Neutrophil (primary cell): ENCODE data around the gene DPP8.

Experiments used
- H3K27ac ChIP-seq: fragments of 200-600 bp; sonication (generic); 2 replicates; pipeline ENCODE4 v1.5.1; 2016; ENCODE audit warnings: mild to moderate bottlenecking, moderate library complexity
- H3K27me3 ChIP-seq: fragments of 200-600 bp; sonication (generic); 2 replicates; pipeline ENCODE4 v1.6.0; 2016; ENCODE audit warnings: mild to moderate bottlenecking
- H3K36me3 ChIP-seq: fragments of 200-600 bp; sonication (generic); 2 replicates; pipeline ENCODE4 v1.5.1; 2017
- H3K4me1 ChIP-seq, 2 experiments: fragments of 200-600 bp in 1 of 2; sonication (generic) in 1 of 2; 1 replicate in 1 of 2; 2 replicates in 1 of 2; pipeline versions ENCODE4 v1.5.1 to v1.6.1; 2013 to 2016; ENCODE audit warnings: low read depth in 1 of 2, low read length in 1 of 2, mild to moderate bottlenecking in 1 of 2, moderate library complexity in 1 of 2; ENCODE audit not compliant: control insufficient read depth in 1 of 2, insufficient read depth in 1 of 2
- H3K4me3 ChIP-seq, 2 experiments: fragments of 200-600 bp in 1 of 2; sonication (generic) in 1 of 2; 1 replicate in 1 of 2; 2 replicates in 1 of 2; pipeline ENCODE4 v1.5.1; 2013 to 2016; ENCODE audit warnings: low read depth in 1 of 2, low read length in 1 of 2, mild to moderate bottlenecking in 1 of 2, moderate library complexity in 1 of 2
- H3K9me3 ChIP-seq: fragments of 200-600 bp; sonication (generic); 2 replicates; pipeline ENCODE4 v1.5.1; 2016
- TF ChIP-seq, protein P1 (sequence below): fragments of 200-600 bp; sonication (generic); IDR thresholded peaks from 2 replicates; pipeline ENCODE4 v1.5.1; 2016; ENCODE audit warnings: antibody characterized with exemption

Gene DPP8

DNA sequence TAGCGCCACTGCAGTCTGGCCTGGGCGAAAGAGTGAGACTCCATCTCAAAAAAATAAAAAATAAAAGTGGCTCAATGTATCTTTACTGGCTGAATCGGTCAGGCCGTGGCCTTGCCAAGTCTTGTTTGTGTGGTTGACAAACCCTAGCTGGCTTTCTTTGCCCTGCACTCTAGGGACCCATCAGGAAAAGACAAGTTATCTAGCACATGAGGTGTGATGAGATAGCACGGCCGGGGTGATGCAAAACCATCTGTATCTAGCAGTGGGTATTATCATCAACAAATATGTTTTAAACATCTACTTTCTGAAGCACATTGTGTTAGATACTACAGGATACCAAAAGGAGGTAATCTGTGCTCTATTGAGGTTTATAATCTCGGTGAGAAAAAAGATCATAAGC lies 3.9 kb upstream of the DPP8 start:
- Histone ChIP-seq H3K27me3 (no peaks in the 10 kb centered on the region), H3K36me3 (no peaks in the 10 kb centered on the region), H3K27ac (no peak overlapping the region), H3K4me3 (no peak overlapping the region), H3K9me3 (no peaks in the 10 kb centered on the region), H3K4me1 (peaks cover 8 to 10% of the 10 kb centered on the region in 2 experiments)
- TF ChIP-seq, protein P1, sequence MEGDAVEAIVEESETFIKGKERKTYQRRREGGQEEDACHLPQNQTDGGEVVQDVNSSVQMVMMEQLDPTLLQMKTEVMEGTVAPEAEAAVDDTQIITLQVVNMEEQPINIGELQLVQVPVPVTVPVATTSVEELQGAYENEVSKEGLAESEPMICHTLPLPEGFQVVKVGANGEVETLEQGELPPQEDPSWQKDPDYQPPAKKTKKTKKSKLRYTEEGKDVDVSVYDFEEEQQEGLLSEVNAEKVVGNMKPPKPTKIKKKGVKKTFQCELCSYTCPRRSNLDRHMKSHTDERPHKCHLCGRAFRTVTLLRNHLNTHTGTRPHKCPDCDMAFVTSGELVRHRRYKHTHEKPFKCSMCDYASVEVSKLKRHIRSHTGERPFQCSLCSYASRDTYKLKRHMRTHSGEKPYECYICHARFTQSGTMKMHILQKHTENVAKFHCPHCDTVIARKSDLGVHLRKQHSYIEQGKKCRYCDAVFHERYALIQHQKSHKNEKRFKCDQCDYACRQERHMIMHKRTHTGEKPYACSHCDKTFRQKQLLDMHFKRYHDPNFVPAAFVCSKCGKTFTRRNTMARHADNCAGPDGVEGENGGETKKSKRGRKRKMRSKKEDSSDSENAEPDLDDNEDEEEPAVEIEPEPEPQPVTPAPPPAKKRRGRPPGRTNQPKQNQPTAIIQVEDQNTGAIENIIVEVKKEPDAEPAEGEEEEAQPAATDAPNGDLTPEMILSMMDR = no peak

DNA sequence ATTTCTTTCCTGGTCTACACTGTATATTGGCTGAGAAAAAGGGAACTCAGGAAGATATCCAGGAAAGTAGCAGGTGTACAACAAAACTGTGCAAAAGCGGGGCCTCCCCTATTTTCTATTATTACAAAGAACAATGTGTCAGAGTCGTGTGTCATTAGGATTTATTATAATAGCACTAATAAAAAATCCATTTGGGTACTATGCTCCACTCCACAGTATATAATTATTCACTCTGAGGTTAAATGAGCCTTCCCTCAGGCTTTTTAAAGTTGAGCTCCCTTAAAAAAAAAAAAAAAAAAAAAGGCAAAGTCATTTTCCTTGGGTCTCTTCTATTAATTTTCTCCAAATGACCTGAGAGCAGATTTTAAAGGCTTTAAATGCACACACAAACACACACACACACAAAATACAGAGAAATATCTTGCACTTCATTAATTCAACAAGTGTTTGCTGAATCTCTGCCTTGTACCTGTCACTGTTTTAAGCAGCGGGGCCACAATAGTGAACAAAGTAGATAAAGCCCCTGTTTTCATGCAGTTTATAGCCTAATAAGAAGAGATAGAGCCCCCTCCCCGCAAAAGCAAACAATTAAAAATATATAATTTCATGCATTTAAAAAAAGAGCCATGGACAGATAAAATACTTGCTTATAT lies 1.3 kb upstream of the DPP8 start:
- Histone ChIP-seq H3K27ac (no peak overlapping the region), H3K36me3 (peaks cover 8% of the 10 kb centered on the region), H3K9me3 (no peaks in the 10 kb centered on the region), H3K27me3 (no peaks in the 10 kb centered on the region), H3K4me3 (no peak overlapping the region), H3K4me1 (peaks cover 19 to 23% of the 10 kb centered on the region in 2 experiments)
- TF ChIP-seq, protein P1 = no peak

DNA sequence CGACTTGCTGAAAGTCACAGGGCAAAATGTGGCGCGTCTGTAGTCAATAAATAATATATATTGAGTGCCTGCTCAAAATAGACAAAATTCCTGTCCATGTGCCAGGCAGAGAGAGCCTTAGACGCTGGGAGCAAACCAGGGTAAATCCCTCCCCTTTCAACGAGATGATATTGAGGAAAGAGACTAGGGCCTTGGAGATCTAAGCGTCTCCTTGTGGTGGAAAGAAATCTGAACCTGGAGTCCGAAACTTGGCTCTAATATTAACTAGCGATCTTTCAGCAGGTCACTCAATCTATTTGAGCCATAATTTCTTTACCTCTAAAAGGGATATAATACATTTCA lies 348 bp upstream of the DPP8 start:
- Histone ChIP-seq H3K9me3 (no peaks in the 10 kb centered on the region), H3K4me3 (peak overlapping the region; percentile 98 to 99), H3K27ac (peak overlapping the region; percentile 97), H3K36me3 (peaks cover 8% of the 10 kb centered on the region), H3K27me3 (no peaks in the 10 kb centered on the region), H3K4me1 (peaks cover 19 to 23% of the 10 kb centered on the region in 2 experiments)
- TF ChIP-seq, protein P1 = no peak

DNA sequence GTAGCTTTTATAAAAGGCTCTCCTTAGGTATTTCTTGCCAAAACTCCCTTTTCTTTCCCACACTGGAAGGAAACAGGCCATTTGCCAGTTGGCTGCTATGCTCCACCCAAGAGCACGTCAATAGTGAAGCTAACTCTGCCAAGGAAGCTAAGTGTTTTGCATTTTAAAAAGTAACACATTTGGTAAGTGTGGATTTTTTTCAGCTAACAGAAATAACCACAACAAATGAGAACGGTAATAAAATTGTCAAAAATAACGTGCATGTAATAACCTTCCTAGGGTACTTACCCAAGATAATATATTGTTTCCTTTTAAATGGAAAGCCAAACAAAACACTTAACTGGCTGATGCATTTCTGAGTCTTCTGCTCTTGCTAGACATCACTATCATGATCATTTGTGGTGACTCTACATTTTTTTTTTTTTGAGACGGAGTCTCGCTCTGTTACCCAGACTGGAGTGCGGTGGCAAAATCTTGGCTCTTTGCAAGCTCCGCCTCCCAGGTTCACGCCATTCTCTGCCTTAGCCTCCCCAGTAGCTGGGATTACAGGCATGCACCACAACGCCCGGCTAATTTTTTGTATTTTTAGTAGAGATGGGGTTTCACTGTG lies 4.6 kb downstream of the DPP8 start:
- H3K4me3 ChIP-seq = no peak overlapping the region
- peaks cover 50% of the 10 kb centered on the region for H3K36me3 ChIP-seq
- TF ChIP-seq, protein P1 = no peak
- no peaks in the 10 kb centered on the region for H3K27me3 ChIP-seq
- H3K4me1 ChIP-seq = peaks cover 18 to 23% of the 10 kb centered on the region in 2 experiments
- no peak overlapping the region for H3K27ac ChIP-seq
- H3K9me3 ChIP-seq = no peaks in the 10 kb centered on the region

DNA sequence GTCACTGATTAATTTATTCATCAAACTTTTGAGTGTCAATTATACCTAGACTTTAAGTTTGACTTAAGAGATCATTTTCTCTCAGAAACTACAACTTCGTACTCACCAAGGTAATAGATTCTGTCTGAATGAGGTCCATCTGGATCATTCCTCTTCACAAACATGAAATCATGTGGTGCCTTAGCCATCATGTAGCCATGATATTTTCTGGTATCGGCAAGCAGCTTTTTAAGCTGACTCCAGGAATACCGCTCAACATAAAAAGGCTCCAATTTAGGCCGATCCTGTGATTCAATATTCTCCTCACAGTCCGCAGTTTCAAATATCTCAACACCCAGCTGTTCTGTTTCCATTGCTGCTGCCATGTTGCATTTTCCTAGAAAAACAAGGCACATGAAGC lies 5.3 kb downstream of the DPP8 start:
- H3K9me3 ChIP-seq = no peaks in the 10 kb centered on the region
- no peak overlapping the region for H3K27ac ChIP-seq
- peaks cover 58% of the 10 kb centered on the region for H3K36me3 ChIP-seq
- H3K4me3 ChIP-seq = no peak overlapping the region
- no peaks in the 10 kb centered on the region for H3K27me3 ChIP-seq
- TF ChIP-seq, protein P1 = no peak
- peaks cover 15 to 19% of the 10 kb centered on the region in 2 experiments for H3K4me1 ChIP-seq
